Hematopoietic multipotent progenitor cell (in vitro differentiated cells): Measurements from ENCODE around the gene PBX2. TPM values are rescaled to one million over a fixed set of nuclear protein-coding genes. Genes with fewer than 3 reads are reported as not detected.
"Not testable (repeated sequence)": the region's sequence is repeated elsewhere in the genome, so short reads cannot be mapped to it uniquely, and the experiment has no call there.

Source experiments
- DNase-seq, 3 donors: peaks; one replicate each; pipeline ENCODE4 v3.0.0-alpha.2; 2011 to 2015; ENCODE audit warnings: low read depth in 2 of 3, low spot score in 2 of 3
- total RNA-seq: library from RNA; depleted of rRNA; stranded (reverse); fragments of >200 nt; gene quantifications from one replicate; pipeline ENCODE4 v1.2.3, GENCODE V29; 2012

The PBX2 gene
- total RNA-seq, 1 donor = 75.9 TPM

- not testable (repeated sequence) for DNase-seq
These were observed 2.1 kb downstream of the PBX2 start for GRCh38 chr6:32187725-32188380.

- DNase-seq = no peak
These were observed 2.8 kb downstream of the PBX2 start for GRCh38 chr6:32187009-32187709.

- DNase-seq = not testable (repeated sequence)
These were observed 3.7 kb downstream of the PBX2 start for GRCh38 chr6:32186151-32186840.

- not testable (repeated sequence) for DNase-seq
These were observed 4.3 kb downstream of the PBX2 start for GRCh38 chr6:32185681-32186131.

- no peak for DNase-seq
These were observed 5.8 kb downstream of the PBX2 start, which contains the start of gene AGER for GRCh38 chr6:32184084-32184640. AGER (minus strand) TSS chr6:32184253; CDS start chr6:32184222, 31 bp downstream.

GRCh38 chr6:32183483-32184083, 6.4 kb downstream of the PBX2 start:
- no peak for DNase-seq

GRCh38 chr6:32183030-32183429, 7.0 kb downstream of the PBX2 start:
- no peak for DNase-seq

GRCh38 chr6:32182555-32182981, 7.4 kb downstream of the PBX2 start:
- no peak for DNase-seq

- DNase-seq = no peak
These were observed 8.0 kb downstream of the PBX2 start for GRCh38 chr6:32181915-32182529.

- DNase-seq = no peak
These were observed 8.8 kb downstream of the PBX2 start for GRCh38 chr6:32181148-32181702.

- no peak for DNase-seq
These were observed 10.1 kb downstream of the PBX2 start for GRCh38 chr6:32179766-32180405.

- DNase-seq = no peak
These were observed 11.2 kb downstream of the PBX2 start for GRCh38 chr6:32178547-32179440.

GRCh38 chr6:32177788-32178546, 12.0 kb downstream of the PBX2 start, which contains the start of gene RNF5:
RNF5 (plus strand) TSS chr6:32178405; CDS start chr6:32178512, 107 bp downstream.
- DNase-seq = peak; percentile 93 to 100 (median 100)

GRCh38 chr6:32177183-32177787, 12.7 kb downstream of the PBX2 start:
- peak in 1 of 3 donors; percentile 73 for DNase-seq

GRCh38 chr6:32176476-32177182, 13.4 kb downstream of the PBX2 start:
- DNase-seq = no peak

GRCh38 chr6:32175711-32176475, 14.1 kb downstream of the PBX2 start, which contains the start of gene AGPAT1:
AGPAT1 (minus strand) TSS chr6:32176084; CDS start chr6:32171496, 4,588 bp downstream.
- DNase-seq = peak; percentile 78 to 97 (median 96)
